ENCODE results near the gene VTI1B.
A peak's percentile ranks its signal among the peaks of the same experiment; 100 is the strongest.

VTI1B gene

DNA sequence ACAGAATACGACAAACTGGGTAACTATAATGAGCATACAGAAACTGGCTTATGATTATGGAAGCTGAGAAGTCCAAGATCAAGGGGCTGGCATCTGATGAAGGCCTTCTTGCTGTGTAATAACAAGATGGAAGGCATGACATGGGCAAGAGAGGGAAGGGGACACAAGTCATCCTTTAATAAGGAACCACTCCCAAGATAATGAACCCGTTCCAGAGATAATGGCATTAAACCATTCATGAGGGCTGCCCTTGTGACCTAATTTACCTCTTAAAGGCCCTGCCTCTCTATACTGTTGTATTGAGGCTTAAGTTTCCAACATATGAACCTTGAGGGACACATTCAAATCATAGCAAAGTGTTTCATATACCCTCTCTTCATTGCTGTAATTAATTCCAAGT is 4.6 kb upstream of the VTI1B start:
- no peak for DNase-seq (ENCODE audit: low read depth in 2 of 2)

DNA sequence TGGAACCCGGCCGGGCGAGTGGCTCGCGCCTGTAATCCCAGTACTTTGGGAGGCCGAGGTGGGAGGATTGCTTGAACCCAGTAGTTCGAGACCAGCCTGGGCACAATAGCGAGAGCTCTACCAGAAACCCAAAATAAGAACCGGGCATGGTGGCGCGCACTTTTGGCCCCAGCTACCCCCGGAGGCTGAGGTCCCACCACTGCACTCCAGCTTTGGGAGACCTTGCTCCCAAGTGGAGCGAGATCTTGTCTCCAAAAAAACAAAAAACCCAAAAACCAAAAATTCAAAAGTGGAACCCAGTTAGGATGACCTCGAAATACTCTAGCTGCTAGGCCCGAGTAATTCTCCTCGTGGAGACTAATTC is 769 bp upstream of the VTI1B start:
- DNase-seq (ENCODE audit: low read depth in 2 of 2), result no peak

DNA sequence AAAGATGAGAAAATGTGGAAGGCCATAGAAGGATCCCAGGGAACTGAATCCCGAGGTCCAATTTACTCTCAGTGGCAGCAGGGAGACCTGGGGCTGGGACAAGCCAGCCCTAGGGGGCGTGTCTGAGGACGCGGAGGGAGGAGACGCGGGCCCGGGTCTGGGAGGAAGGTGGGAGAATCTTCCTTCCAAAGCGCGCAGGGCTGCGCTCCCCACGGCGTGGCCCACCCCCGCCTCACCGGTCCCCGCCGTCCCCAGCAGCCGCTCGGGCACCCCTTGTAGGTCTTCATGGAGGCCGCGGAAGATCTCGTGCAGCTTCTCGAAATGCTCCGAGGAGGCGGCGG is 323 bp downstream of the VTI1B start:
- peak; percentile 50 to 54 for DNase-seq (ENCODE audit: low read depth in 2 of 2)

DNA sequence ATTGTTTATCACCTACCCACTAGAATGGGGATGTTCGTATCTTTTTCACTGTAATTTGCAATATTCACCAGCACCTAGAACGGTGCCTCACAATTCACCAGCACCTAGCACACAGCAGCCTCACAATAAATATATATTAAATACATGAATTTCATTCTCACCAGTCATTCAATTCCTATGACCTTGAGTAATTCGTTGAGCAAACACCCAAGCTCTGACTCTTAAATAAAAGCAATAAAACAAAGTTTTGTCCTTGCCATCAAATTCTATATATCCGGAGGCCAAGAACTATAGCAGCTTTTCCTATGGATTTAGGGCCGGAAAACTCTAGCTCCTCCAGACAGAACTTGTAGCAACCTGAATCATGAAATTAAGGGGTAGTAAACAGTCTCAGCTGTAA is 981 bp downstream of the VTI1B start:
- no peak for DNase-seq (ENCODE audit: low read depth in 2 of 2)

DNA sequence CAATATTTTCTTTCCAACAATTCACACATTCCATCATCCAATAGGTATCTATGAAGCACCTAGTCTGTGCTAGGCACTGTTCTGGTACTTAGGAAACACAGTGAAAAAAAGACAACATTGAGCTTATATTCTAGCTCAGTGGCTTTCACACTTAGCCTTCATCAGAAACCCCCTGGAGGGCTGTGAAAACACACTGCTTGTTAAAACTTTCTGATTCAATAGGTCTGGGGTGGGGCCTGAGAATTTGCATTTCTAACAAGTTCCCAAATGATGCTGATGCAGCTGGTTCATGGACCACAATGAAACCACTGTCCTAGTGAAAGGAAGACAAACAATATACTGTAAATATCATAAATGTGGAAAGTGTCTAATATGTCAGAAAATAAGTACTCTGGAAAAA is 5.9 kb downstream of the VTI1B start:
- DNase-seq (ENCODE audit: low read depth in 2 of 2), result no peak

DNA sequence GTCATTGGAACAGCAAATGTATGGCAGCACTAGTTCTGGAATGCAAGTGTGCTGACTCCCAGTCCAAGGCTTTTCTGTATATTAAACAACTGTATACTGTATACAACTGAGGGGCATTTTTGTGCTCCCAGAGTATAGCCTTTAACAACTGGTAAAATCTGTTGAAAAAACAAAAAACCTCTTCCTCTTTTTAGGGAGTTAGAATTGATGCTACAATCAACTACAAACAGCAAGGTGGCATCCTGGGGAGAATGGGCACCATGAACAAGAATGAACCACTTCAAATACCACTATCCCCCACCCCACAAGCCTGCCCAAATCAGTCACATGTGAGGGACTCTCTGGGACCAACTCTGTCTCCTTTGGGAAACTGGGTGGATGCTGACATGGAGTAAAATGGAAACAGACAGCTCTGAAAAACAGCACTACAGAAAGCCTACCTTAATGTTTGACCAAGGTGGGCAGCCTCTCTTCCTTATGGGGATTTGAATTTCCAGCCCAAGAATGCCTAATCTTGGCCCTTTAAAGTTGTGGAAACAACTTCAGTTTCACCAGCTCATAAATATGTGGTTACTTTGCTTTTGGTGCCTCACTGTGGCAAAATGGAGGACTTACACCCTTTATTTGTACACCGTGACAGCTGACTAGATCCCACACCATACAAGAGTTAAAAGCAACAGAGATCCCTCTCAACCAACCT is 7.5 kb downstream of the VTI1B start:
- no peak for DNase-seq (ENCODE audit: low read depth in 2 of 2)

DNA sequence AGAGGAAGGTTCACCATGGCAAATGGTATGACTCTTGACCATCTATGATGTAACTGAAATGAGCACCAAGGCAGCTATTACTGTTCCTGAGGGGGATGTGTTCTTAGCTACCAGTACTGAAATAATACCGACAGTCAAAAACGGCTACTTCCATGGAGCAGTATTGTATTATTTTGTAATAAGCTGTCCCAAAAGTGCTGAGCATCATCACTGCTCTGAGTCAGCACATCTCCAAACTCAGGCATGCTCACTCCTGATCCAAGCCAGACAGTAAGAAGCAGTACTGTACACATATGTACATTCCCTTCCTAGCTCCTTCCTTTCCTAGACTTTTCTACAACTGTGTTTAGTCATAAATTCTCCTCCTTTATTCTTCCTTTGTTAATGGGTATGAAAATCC is 8.6 kb downstream of the VTI1B start:
- DNase-seq (ENCODE audit: low read depth in 2 of 2), result no peak

DNA sequence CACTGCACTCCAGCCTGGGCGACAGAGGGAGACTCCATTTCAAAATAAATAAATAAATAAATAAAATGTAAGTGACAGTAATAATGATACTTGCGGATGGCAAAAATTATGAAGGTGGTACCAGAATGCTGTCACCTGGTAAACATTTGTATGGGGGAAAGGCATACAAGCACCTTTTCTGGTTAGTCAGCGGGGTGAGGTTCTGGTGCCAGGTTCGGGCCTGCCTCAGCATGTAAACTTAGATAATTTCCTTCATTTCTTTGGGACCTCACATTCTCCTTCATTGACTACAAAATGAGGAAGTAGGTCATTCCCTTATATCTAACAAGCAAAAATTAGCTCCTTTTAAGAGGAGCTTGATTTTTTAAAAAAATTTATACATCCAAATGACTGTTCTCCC is 10.8 kb downstream of the VTI1B start:
- DNase-seq (ENCODE audit: low read depth in 2 of 2), result no peak

DNA sequence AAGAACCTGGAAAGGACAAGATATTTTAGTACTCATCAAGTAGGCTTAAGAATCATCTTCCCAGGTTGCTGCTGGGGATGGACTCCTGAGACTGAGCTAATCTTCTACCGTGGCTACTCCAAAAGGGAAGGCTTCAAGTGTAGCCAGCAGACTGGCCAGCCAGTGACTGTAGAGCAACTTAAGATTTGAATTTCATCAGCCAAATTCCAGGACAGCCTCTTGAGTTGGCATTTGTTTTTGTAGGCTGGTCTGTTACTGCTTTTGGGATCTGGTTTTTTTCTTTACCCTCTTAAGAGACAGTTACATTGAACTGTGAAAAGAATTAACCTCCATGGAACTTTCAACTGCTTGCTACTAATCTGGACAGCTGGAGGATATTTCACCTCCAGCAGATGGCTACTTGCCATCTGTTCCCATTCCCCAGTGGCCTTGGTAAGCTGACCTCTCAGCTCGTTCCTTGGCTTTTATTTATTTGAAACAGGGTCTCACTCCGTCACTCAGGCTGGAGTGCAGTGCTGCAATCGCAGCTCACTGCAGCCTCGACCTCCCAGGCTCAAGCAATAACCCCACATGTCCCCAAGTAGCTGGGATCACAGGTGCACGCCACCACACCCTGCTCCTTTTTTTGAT is 20.7 kb downstream of the VTI1B start:
- no peak for DNase-seq (ENCODE audit: low read depth in 2 of 2)

DNA sequence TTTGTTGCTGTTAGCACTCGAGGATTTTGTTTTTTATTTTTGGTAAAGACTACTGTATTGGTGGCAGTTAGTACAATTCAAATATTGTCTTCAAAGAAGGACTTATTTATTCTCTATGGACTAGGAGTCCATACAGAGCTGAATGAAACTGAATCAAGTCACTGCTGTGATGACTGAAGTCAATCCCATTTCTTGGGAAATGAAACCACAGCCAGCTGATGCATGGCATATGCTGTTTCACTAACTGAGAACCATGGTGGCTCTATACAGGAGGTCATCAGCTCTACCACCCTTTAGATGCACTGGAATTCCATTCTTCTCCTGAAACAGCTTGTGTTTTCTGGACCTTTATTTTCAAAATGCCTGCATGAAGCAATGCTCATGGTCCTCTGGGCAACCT is 22.2 kb downstream of the VTI1B start:
- no peak for DNase-seq (ENCODE audit: low read depth in 2 of 2)

DNA sequence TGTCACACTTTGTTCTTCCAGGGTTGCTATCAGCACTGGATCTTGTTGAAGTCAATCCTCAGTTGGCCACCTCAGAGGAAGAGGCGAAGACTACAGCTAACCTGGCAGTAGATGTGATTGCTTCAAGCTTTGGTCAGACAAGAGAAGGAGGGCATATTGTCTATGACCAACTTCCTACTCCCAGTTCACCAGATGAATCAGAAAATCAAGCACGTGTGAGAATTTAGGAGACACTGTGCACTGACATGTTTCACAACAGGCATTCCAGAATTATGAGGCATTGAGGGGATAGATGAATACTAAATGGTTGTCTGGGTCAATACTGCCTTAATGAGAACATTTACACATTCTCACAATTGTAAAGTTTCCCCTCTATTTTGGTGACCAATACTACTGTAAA is 23.7 kb downstream of the VTI1B start:
- no peak for DNase-seq (ENCODE audit: low read depth in 2 of 2)

DNA sequence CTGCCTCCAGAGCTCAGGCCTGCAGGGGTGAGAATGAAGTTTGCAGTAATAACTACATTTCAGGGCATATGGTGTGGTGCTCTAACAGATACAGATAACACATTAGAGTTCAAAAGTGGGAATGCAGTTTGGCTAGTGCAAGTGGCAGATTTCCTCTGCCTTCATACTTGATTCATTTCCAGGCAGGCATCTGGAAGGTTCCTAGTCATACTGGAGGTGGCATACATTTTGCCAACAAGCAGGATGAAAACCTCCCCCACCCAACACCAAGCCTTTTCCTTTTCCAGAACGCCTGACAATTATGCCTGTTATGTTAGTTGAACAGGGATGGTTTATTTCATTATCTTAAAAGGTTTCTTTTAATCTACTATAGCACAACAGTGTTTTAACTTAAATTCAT is 24.3 kb downstream of the VTI1B start:
- DNase-seq (ENCODE audit: low read depth in 2 of 2), result no peak

DNA sequence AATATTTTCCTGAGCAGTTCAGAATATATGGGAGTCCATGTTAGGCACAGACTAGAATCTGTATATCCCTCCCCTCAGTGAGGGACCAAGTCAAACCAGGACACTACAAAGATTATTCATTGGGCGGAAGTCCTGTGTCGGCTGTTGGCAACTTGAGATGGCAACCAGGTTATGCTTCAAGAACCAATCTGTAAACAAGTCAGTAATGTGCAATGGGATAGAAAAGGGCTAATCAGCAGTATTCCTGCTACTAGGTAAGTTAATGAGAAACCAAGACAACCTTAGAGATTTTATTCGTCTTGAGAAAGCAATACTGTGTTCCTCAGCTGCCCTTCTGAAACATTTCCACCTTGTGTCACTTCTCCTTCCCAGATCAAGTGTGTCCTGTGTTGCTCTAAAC is 28.3 kb downstream of the VTI1B start:
- DNase-seq (ENCODE audit: low read depth in 2 of 2), result no peak

DNA sequence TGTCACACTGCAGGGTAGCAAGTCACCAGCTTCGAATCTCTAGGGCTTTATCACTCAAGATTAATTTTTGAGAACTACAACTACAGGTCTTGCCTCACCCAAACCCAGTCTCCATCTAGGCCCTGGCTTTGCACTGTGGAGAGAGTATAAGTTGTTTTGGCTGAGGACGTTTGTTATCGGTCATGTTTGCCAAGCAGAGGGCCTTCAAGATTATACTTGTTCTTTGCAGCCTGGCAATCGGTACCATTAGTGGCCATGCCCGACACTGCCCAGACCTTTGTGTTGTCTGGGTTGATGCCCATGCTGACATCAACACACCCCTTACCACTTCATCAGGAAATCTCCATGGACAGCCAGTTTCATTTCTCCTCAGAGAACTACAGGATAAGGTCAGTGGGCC is 29.0 kb downstream of the VTI1B start:
- DNase-seq (ENCODE audit: low read depth in 2 of 2), result no peak

DNA sequence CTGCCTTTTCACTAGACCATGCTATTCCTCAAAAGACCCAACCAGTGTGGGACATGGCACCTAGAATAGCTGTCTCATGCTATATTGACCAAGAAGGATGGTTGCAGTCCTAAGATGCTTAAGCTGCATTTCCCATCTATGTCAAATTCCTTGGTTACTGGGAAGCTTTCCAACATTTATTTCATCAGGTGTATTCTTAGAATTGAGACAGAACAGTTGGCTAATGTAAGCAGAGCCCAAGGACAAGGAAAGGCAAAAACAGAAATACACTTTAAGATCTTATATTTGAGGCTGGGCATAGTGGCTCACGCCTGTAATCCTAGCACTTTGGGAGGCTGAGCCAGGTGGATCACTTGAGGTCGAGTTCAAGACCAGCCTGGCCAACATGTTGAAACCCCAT is 30.0 kb downstream of the VTI1B start:
- no peak for DNase-seq (ENCODE audit: low read depth in 2 of 2)

DNA sequence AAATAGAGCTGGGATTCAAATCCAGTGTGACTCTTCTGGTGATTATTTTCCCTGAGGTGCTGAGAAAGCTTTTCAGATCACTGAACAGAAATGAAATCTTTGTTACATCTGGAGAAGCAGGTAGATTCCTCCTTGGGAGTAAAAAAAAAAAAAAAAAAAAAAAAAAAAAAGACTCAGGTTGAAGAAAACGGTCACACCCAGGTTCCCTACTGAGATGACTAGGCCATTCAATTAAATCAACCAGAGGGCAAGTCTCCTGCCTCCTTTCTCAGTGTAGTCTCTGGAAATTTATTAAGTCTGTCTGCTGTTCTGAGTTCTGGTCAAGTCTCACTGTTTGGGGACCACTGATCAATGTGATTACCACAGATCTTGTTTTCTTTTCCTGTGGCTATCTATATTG is 30.7 kb downstream of the VTI1B start:
- DNase-seq (ENCODE audit: low read depth in 2 of 2), result no peak

DNA sequence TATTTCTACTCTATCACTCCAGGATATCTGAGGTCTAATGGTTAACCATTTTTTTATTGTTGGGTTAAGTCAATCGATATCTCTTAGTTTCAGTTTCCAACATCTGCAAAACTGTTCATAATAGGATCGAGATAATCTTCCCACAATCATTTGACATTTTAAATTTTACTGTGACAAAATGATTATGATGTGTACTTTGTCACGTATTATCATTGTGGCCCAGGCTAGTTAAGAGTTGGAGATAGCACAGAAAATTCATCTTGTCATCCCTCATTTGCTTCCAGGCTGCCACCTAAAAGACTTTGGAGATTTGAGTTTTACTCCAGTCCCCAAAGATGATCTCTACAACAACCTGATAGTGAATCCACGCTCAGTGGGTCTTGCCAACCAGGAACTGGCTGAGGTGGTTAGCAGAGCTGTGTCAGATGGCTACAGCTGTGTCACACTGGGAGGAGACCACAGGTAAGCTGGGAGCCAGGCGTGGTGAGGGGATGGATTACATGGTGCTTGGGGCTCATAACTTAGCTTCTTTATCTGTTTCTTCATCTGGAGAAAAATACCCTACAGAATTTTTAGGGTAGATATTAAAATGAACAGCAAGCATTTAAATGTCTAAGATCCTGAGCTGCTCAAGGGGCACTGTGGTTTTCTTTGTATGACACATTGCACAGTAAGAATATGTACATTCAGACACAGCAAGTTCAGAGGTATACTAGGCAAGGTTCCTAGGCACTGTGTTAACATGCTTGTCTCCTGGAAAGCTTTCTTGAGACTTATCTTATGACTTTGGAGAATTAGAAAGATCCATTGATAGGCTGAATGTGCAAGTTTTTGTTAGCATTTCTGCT is 32.3 kb downstream of the VTI1B start:
- no peak for DNase-seq (ENCODE audit: low read depth in 2 of 2)

DNA sequence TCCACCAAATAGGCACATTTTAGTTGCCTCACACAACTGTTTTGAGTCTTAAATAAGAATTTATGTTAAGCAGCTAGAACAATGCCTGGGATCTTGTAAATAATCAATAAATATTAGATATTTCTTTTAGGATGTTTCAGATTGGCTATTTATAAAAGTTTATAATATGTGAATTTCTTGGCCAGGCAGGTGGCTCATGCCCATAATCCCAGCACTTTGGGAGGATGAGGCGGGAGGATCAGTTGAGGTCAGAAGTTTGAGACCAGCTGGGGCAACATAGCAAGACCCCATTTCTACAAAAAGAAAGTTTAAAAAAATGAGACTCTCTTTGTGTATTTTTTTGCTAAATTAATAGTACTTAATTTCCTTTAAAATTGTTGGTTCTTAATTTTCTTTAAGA is 33.0 kb downstream of the VTI1B start:
- no peak for DNase-seq (ENCODE audit: low read depth in 2 of 2)

DNA sequence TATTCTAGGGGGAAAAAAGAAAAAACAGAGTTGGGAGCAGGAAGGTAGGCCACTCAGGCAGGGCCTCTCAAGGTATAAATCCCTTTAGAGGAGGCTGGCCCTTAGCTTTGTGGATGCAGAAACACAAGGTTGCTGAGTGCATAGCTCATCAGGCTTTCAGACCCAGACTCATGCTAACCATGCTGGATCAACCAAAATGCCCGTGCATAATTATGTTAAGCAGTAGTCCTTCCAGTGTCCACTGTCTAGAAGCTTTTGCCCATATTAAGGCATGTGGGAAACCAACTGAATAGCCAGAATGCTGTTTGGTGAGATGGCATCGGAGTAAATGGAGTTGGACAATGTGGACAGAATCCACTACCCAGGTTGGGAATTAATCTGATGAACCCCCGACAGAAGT is 35.8 kb downstream of the VTI1B start:
- DNase-seq (ENCODE audit: low read depth in 2 of 2), result no peak

DNA sequence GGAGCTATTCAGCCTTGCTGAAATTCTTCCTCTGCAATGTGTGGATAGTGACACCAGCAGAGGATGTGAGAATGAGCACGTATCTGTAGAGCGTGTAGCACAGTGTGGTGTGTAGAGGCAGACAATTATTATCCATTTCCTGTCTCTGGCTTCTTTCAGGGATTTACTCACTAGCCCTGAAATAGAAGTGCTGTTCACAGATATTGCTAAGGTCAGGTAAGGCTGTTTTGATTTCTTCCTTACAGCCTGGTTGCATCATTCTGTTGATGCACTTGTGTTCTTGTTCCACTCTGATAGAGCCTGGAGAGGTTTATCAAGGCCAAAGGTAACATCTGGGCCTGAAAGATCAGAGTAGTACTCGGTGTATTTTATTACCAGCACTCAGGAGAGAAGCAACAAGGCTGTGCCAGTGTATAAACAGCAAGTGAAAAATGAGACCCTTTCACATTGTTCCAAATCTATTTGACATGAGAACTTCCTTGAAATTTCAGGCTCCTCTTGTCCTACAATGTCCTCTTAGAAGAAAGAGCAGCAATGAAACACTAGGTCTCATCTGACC is 38.0 kb downstream of the VTI1B start:
- DNase-seq (ENCODE audit: low read depth in 2 of 2), result no peak

DNA sequence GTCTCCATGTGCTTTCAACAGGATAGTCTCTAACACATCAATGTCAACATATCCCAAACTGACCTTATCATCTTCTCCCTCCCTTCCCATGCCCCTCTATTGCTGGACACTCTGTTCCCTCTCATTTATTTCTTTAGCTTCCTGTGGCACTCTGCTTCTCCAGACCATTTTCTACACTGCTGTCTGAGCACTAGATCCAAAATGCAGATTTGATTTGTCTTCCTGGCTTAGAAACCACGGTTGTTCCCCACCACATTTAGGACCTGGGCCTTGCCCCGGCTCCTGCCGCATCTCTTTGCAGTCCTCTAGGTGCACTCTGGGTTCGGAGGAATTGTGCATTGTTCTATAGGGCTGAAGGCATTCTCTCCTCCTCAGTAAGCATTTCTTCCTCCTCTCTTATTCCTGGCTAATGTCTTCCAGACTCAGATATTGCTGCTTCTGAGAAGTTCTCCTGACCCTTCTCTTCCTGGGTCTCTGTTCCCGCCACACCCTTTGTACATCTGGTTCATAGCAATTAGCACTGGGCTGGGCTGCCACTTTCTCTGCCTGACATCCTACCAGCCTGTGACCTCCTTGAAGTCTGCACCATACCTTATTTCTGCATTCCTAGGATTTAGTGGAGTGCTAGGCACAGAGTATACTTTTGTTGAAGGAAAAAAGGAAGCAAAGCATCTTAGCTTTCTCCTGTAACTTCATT is 40.8 kb downstream of the VTI1B start:
- no peak for DNase-seq (ENCODE audit: low read depth in 2 of 2)

DNA sequence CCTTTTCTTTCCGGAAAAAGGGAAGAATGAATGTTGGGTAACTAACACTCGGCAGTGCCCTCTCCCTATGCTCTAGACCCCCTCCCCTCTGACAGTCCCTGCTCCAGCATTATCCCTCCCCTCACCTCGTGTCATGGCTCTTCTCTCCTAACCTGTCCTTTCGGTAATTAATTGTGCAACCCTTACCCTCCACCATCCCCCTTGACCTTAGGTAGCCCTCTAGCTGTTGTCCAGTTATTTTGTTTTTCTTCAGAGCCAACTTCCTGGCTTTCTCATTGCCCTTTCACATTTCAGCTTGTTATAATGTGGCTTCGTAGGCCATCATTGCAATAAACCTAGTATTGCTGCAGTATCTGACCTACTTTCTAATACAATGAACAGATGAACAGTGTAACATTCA is 43.5 kb downstream of the VTI1B start:
- DNase-seq (ENCODE audit: low read depth in 2 of 2), result no peak
